Liver (tissue), 9 donors: Measurements from ENCODE around the gene IRF4. TPM values are rescaled to one million over a fixed set of nuclear protein-coding genes. Genes with fewer than 3 reads are reported as not detected.

Experiments used
- DNase-seq: peaks from one replicate; pipeline ENCODE4 v3.0.0-alpha.2; 2017; ENCODE audit warnings: low spot score
- H3K27ac ChIP-seq, 2 donors: one replicate each; pipeline ENCODE4 v1.7.0; 2013; ENCODE audit warnings: inconsistent platforms in 2 of 2, low read length in 2 of 2, control low read depth in 1 of 2, low read depth in 1 of 2, mild to moderate bottlenecking in 1 of 2
- H3K27me3 ChIP-seq, 4 donors: one replicate each; pipeline versions ENCODE4 v1.6.1 to v1.7.0; 2013; ENCODE audit warnings: low read length in 3 of 4, inconsistent platforms in 1 of 4, mild to moderate bottlenecking in 1 of 4, moderate library complexity in 1 of 4; ENCODE audit not compliant: control insufficient read depth in 4 of 4, insufficient read depth in 4 of 4
- H3K36me3 ChIP-seq, 4 donors: one replicate each; pipeline versions ENCODE4 v1.6.1 to v1.7.0; 2013; ENCODE audit warnings: low read length in 3 of 4, mild to moderate bottlenecking in 3 of 4, low read depth in 1 of 4, moderate library complexity in 1 of 4; ENCODE audit not compliant: control insufficient read depth in 4 of 4, insufficient read depth in 3 of 4
- H3K4me1 ChIP-seq, 4 donors: one replicate each; pipeline versions ENCODE4 v1.6.1 to v1.7.0; 2013; ENCODE audit warnings: low read length in 3 of 4, mild to moderate bottlenecking in 3 of 4, moderate library complexity in 1 of 4; ENCODE audit not compliant: control insufficient read depth in 4 of 4, insufficient read depth in 4 of 4
- H3K4me3 ChIP-seq, 3 donors: one replicate each; pipeline versions ENCODE4 v1.6.1 to v1.7.0; 2013; ENCODE audit warnings: low read length in 3 of 3, control low read depth in 1 of 3, low read depth in 1 of 3, mild to moderate bottlenecking in 1 of 3
- H3K9ac ChIP-seq, 2 donors: one replicate each; pipeline ENCODE4 v1.7.0; 2013; ENCODE audit warnings: low read length in 2 of 2, mild to moderate bottlenecking in 2 of 2, moderate library complexity in 2 of 2, control low read depth in 1 of 2, low read depth in 1 of 2
- H3K9me3 ChIP-seq, 4 donors: one replicate each; pipeline versions ENCODE4 v1.6.1 to v1.7.0; 2013; ENCODE audit warnings: low read length in 3 of 4; ENCODE audit not compliant: control insufficient read depth in 4 of 4
- ATF3 ChIP-seq: IDR thresholded peaks from 2 replicates; pipeline ENCODE4 v1.6.1; 2016; ENCODE audit warnings: antibody characterized with exemption
- CTCF ChIP-seq: fragments of 150-350 bp; IDR thresholded peaks from 2 replicates; pipeline ENCODE4 v1.5.1; 2017; ENCODE audit warnings: improper control_type of control experiment, low read depth, low read length; ENCODE audit not compliant: missing input control
- EGR1 ChIP-seq, 2 donors: IDR thresholded peaks; 2 replicates each; pipeline ENCODE4 v1.6.1; 2016 to 2018; ENCODE audit warnings: antibody characterized with exemption in 2 of 2, low read depth in 2 of 2
- FOXA1 ChIP-seq: IDR thresholded peaks from 2 replicates; pipeline ENCODE4 v1.6.1; 2016; ENCODE audit warnings: antibody characterized with exemption
- FOXA2 ChIP-seq: IDR thresholded peaks from 2 replicates; pipeline ENCODE4 v1.6.1; 2016; ENCODE audit warnings: antibody characterized with exemption
- GABPA ChIP-seq, 2 donors: IDR thresholded peaks in 1 of 2; conservative IDR thresholded peaks in 1 of 2; 2 replicates each; pipeline ENCODE4 v1.6.1; 2016; ENCODE audit warnings: antibody characterized with exemption in 2 of 2, mild to moderate bottlenecking in 1 of 2, moderate library complexity in 1 of 2
- HNF4A ChIP-seq, 2 donors: conservative IDR thresholded peaks; 2 replicates each; pipeline ENCODE4 v1.6.1; 2016; ENCODE audit warnings: antibody characterized with exemption in 2 of 2, mild to moderate bottlenecking in 2 of 2
- HNF4G ChIP-seq: IDR thresholded peaks from 2 replicates; pipeline ENCODE4 v1.6.1; 2016; ENCODE audit warnings: antibody characterized with exemption
- JUND ChIP-seq, 2 donors: IDR thresholded peaks; 2 replicates each; pipeline ENCODE4 v1.6.1; 2016; ENCODE audit warnings: antibody characterized with exemption in 2 of 2
- MAX ChIP-seq: IDR thresholded peaks from 2 replicates; pipeline ENCODE4 v1.6.1; 2016; ENCODE audit warnings: antibody characterized with exemption
- NR2F2 ChIP-seq: IDR thresholded peaks from 2 replicates; pipeline ENCODE4 v1.6.1; 2016; ENCODE audit warnings: antibody characterized with exemption
- RAD21 ChIP-seq, 2 donors: IDR thresholded peaks; 2 replicates each; pipeline ENCODE4 v1.6.1; 2016; ENCODE audit warnings: antibody characterized with exemption in 2 of 2, mild to moderate bottlenecking in 2 of 2
- REST ChIP-seq: IDR thresholded peaks from 2 replicates; pipeline ENCODE4 v1.6.1; 2016; ENCODE audit warnings: antibody characterized with exemption, mild to moderate bottlenecking
- RXRA ChIP-seq, 2 donors: IDR thresholded peaks; 2 replicates each; pipeline ENCODE4 v1.6.1; 2017 to 2018; ENCODE audit warnings: antibody characterized with exemption in 2 of 2, mild to moderate bottlenecking in 1 of 2
- SP1 ChIP-seq: IDR thresholded peaks from 2 replicates; pipeline ENCODE4 v1.6.1; 2018; ENCODE audit warnings: antibody characterized with exemption, mild to moderate bottlenecking
- TAF1 ChIP-seq: conservative IDR thresholded peaks from 2 replicates; pipeline ENCODE4 v1.6.1; 2016; ENCODE audit warnings: antibody characterized with exemption, mild to moderate bottlenecking
- YY1 ChIP-seq: IDR thresholded peaks from 2 replicates; pipeline ENCODE4 v1.6.1; 2016; ENCODE audit warnings: antibody characterized with exemption, mild to moderate bottlenecking
- WGBS: extraction: QIAGEN DNeasy Blood & Tissue Kit; methylation state at CpG from one replicate; pipeline ENCODE4 v1.1.7; 2013; 5-methylcytosine and 5-hydroxymethylcytosine counted together
- polyA plus RNA-seq, 2 donors: library from polyadenylated mRNA; stranded (reverse) in 1 of 2; unstranded in 1 of 2; fragments of 200-250 nt in 1 of 2; fragments of >200 nt in 1 of 2; fragmentation: Nextera tagmentation in 1 of 2; extraction: Ambion mirVana in 1 of 2; gene quantifications; one replicate each; pipeline versions ENCODE4 v1.2.1 to v1.2.3, GENCODE V29; 2013 to 2015
- total RNA-seq, 2 donors: library from RNA; depleted of rRNA; stranded (reverse); fragments of >200 nt; gene quantifications; one replicate each; pipeline ENCODE4 v1.2.3, GENCODE V29; 2014
- donor health status: healthy.
- donor health status: healthy.
- donor health status: healthy.
- donor health status: healthy.
- donor health status: healthy.

The IRF4 gene
- total and polyA plus RNA-seq, 4 donors = 0.68 to 1.6 (median 1.1) TPM

- DNase-seq = no peak
- no peak for TF ChIP-seq FOXA2
- no peak for TF ChIP-seq ATF3
- TF ChIP-seq NR2F2 = no peak
- TF ChIP-seq SP1 = no peak
- TF ChIP-seq MAX = no peak
- TF ChIP-seq RAD21 (IDR thresholded peaks at IDR 0.05) = no peak
- TF ChIP-seq JUND (IDR thresholded peaks at IDR 0.05) = no peak
- TF ChIP-seq FOXA1 = no peak
- TF ChIP-seq GABPA (IDR thresholded peaks at IDR 0.05 in 1 of 2, conservative IDR thresholded peaks at IDR 0.05 in 1 of 2) = no peak
- no peak for TF ChIP-seq HNF4A (conservative IDR thresholded peaks at IDR 0.05)
- TF ChIP-seq CTCF = no peak
- 86% methylated on average over 3 of the region's 3 CpGs for WGBS
- H3K27me3 ChIP-seq = peaks cover 0 to 3% (median 0%) of the 10 kb centered on the region in 4 donors
- H3K9me3 ChIP-seq = no peaks in the 10 kb centered on the region
- H3K9ac ChIP-seq = no peak overlapping the region
- H3K36me3 ChIP-seq = no peaks in the 10 kb centered on the region
- H3K4me1 ChIP-seq = peaks cover 0 to 10% (median 3%) of the 10 kb centered on the region in 4 donors
- H3K27ac ChIP-seq = no peak overlapping the region
- no peak overlapping the region for H3K4me3 ChIP-seq
Observed at GRCh38 chr6:383856-384255, 7.7 kb upstream of the IRF4 start.

GRCh38 chr6:384898-385297 is 6.7 kb upstream of the IRF4 start:
- peaks cover 0 to 10% (median 3%) of the 10 kb centered on the region in 4 donors for H3K4me1 ChIP-seq
- TF ChIP-seq HNF4A (conservative IDR thresholded peaks at IDR 0.05) (no peak), SP1 (no peak), YY1 (no peak), RXRA (IDR thresholded peaks at IDR 0.05) (no peak), ATF3 (no peak), REST (no peak), NR2F2 (no peak), FOXA1 (no peak), TAF1 (no peak), EGR1 (IDR thresholded peaks at IDR 0.05; ENCODE audit: low read depth in 2 of 2) (no peak), JUND (IDR thresholded peaks at IDR 0.05) (no peak), HNF4G (no peak)
- no peaks in the 10 kb centered on the region for H3K9me3 ChIP-seq
- H3K9ac ChIP-seq = no peak overlapping the region
- 95% methylated on average over 6 of the region's 6 CpGs for WGBS
- DNase-seq = no peak
- H3K36me3 ChIP-seq = no peaks in the 10 kb centered on the region
- H3K27ac ChIP-seq = no peak overlapping the region
- H3K27me3 ChIP-seq = peaks cover 0 to 3% (median 0%) of the 10 kb centered on the region in 4 donors
- H3K4me3 ChIP-seq = no peak overlapping the region
